Stimulated activated CD4-positive, alpha-beta T cell treated with anti-CD3 and anti-CD28 coated beads, Interleukin-1b, Interleukin-23, amount 100 ng/mL, for 24 hours (primary cell): Measurements from ENCODE around the gene CLEC20A.
A peak's percentile ranks its signal among the peaks of the same experiment; 100 is the strongest.
"Not testable (repeated sequence)": the region's sequence is repeated elsewhere in the genome, so short reads cannot be mapped to it uniquely, and the experiment has no call there.

Source experiments
- DNase-seq, 4 experiments: peaks; one replicate each; pipeline ENCODE4 v3.0.0-alpha.2; 2020; ENCODE audit warnings: low read depth in 4 of 4, low spot score in 1 of 4

CLEC20A gene

DNA sequence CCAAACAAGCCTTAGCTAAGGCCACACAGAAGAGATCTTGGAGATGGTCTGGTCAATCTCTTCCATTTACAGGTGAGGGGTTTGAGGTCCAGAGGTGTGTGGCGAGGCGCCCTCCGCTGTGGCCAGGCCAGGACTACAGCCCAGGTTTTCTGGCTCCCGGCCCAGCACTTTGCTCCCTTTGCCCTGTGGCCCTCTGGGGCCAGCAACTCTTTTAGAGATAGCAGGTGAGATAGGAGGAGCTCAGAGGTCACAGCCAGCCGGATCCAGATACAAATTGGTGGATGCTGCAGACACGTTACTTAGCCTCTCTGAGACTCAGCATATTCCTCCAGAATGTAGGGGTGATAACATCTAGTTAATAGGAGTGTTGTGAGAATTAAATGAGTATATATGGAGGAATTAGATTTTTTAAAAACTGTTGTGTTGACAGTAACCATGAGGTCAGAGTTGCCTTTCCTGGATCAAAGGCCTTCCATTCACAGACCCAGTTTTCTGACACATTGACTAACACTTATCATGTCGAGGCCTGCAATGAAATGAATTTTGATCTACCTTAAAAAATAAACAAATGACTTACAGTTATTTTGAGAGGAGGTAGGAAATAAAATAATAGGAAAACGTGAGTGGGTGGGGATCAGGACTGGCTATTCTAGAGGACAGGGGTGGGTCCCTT, 32.7 kb upstream of the CLEC20A start:
- DNase-seq: no peak

GRCh38 chr1:178528953-178529335, 32.2 kb upstream of the CLEC20A start:
- no peak for DNase-seq

DNA sequence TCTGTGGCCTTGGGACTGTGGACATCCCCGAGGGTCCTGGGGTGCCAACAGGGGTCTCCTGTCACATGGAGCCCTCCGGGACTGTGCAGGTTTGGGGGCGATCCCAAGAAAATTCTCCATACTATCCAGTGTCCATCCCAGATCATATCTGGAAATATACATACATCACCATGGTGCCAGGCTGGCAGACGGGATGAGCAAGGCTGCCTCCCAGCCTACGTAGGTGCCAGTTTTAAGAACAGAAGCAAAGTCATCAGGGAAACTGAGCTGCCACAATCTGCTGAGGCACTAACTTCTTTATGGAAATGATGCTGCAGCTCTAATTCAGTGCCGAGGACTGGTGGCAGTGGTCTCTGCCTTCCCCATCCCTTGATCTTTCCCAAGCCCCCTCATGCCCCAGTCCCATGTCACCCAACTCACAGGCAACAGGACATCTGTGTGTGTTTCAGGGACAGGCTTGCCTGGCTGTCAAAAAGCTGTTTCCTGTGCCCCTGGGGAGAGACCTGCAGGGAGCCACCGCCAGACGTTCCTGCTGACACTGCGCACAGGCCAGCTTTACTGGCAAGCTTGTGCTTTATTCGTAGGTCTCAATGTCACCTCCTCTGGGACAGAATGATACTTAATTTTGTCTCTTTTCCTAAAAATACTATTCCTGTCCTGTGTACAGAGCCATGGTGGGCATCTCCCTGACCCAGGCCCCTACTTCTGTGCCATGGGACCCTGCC, 31.6 kb upstream of the CLEC20A start:
- DNase-seq: no peak

DNA sequence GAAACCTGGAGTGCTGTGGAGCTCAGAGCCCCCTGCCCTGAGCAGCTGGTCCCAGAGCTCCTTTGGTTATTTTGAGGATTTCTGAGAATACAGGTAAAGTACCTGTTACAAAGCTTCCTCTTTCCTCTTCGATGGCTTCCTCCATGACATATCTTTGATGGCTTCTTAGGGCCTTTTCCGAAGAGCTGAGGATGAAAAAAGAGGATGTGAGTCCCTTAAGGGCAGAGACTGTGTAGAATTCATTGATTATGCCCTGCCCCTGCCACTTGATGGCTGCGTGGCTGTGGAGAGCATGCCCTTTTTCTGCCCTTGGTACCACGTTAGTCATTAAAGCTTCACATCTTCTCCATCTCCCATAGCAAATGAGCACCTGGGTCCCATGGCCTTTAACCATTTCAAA, 30.4 kb upstream of the CLEC20A start:
- DNase-seq: no peak

DNA sequence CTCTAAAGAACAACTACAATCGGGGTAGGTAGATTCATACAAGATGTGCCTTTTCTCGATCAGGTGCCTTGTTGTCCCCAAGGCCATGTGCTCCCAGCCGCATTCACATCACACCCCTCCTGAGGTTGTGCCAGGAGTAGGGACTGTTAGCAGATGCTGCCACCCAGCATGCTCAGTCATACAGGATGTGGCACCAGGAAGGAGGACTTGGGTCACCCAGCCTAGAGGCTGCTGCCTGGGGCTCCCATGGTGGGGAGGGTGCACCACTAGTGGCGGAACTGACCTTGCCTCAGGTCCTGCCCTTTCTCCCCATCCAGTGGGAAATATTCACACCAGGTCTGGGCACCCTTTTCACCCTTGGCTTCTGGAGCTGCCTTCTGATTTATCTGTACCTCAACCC, 24.5 kb upstream of the CLEC20A start:
- DNase-seq: no peak

DNA sequence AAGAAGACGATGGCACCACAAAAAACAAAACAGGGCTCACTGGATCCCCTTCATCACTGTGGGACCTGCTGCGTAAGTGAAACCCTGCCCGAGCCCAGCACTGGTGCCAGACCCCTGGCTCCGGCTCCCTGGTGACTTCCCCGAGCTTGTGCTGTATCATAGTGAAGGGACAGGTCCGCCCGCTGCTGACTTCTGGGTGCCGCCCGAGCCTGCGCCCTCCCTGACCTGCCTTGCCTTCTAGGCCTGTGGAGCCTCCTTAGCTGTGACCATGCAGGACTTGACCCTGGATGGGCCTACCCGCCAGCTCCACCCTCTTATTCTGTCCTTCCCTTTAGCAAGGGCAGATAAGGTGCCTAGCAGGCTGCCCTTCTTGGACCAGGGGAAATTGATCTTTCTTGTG, 24.0 kb upstream of the CLEC20A start:
- no peak for DNase-seq

DNA sequence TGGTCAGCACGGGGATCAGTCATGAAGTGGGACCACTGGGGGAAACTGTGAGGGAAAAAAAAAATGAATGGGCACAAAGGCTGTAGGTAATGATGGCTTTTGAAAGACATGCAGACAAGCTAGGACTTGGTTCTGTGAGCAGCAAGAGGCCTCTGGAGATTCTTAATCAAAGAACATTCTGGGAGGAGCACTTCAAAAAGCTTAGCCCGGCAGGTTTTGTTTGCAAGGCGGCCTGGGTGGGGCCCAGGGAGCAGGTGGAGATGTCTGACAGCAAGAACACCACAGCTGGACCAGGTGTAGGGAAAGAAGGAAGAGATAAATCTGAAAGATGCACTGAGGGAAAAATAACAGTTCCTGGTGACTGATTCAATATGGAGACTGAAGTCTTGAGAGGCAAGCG, 22.1 kb upstream of the CLEC20A start:
- no peak for DNase-seq

DNA sequence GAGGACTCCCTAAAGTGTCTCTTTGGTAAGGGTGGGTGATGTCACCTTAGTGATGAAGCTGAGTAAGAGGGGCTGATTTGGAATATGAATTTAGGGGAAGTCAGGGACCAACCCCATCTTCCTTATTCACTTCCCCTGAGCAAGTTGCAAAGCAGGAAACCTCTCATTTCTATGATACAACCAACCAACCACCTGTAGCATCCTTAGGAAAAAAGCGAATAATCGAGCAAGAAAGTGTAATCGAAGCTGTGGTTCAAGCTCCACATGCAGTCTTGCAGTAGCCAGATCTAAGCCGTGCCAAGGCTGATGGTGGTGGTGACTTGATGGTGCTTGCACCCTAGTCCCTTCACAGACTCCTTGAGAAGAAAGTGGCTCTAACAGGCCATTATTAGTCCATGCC, 19.3 kb upstream of the CLEC20A start:
- DNase-seq: no peak

- DNase-seq: no peak
These were observed 16.7 kb upstream of the CLEC20A start for GRCh38 chr1:178513278-178513983.

DNA sequence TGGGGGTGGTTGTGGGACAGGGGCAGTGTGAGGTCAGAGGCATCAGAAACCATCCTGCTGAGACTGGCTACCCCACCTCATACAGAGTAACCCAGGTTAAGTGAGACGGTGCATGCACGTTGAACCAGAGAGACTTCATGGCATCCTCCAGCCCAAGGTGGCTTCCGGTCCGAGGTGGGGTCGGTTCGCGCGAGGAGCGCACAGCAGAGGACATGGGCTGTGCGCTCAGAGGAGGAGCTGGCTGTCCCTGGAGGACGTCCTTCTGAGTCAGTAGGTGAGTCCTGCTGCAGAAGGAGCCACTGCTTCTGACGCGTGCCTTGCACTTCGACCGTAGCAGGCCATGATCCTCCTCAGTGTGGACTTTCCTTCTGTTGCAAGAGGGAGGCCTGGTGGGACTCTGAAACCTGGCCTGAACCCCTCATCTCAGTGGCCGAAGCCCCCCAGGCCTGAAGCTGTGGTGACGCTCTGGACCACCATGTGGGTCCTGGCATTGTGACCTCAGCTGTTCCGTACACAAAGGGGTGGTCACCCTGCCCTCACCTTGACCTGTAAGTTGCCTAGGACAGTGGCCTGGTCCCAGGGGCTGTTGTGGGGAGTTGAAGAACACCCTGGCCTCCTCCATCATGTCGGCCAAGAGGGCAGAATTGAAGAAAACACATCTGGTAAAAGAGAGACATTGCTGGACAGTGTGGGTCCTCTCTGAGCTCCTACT, 16.0 kb upstream of the CLEC20A start, which contains the start of gene TEX35:
Gene TEX35 (plus strand): TSS at position 544 of the 712 bp plus-strand sequence. CDS start 80 bp downstream, at position 624.
- no peak for DNase-seq

DNA sequence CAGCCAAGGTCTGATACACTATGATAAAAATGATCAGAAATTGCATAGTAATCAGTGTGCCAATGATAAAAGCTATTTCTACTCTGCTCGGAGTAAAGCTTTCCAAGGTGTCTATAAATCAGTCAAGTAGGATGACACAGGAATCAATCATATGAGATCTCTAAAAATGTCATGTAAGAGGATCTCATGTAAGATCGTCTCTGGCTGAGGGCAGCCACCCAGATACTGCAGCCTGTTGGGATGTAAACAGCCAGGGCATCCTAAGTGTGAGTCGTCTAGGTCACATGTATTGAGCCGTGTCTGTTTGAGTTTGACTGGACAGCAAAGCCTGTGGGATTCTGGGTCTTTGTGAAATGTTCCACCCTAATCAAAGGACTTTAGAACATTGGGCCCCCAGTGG, 13.4 kb upstream of the CLEC20A start:
- no peak for DNase-seq

DNA sequence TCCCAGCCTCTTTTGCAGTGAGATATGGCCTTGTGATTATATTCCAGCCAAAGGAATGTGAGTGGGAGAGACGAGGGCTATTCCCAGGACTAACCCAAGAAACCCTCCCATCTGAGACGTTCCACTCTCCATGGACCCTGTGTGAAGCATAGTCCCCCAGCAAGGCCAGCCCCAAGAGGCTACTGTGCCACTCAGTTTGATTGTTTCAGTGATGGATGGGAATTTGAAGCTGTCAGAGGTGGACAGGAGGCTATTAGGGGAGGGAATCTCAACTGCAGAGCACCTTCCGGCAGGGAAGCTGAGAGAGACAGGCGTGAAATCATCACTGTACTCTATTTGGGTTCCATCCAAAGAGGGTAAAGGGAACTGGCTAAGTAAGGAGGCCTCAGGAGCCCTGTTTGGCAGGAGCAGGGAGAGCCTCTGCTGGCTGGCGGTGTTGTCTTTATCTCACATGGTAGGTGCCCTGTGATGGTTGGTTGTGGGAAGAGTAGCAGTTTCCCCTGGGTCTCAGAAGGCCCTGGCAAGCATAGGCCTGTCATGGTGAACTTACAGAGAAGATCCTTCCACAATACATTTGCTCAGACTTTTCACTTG, 12.7 kb upstream of the CLEC20A start:
- no peak for DNase-seq

DNA sequence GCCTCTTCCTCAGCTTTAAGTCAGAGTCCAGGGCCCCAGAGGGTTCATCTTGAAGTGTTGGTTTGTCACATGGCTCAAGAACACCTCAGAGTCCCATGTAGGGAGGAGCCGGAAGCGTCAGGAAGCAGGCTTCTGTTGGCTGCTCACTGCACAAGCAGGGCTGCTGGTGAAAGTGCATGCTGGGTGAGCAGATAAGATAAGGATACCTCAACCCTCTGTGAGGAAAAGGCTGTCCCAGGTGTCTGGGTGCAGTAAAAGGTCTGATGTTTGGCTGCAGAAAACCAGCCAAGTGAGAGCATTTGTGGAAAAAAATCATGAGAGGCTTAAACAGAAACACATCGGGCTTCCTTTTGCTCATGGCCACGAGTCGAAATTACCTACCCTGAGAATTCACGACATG, 9.9 kb upstream of the CLEC20A start:
- no peak for DNase-seq

DNA sequence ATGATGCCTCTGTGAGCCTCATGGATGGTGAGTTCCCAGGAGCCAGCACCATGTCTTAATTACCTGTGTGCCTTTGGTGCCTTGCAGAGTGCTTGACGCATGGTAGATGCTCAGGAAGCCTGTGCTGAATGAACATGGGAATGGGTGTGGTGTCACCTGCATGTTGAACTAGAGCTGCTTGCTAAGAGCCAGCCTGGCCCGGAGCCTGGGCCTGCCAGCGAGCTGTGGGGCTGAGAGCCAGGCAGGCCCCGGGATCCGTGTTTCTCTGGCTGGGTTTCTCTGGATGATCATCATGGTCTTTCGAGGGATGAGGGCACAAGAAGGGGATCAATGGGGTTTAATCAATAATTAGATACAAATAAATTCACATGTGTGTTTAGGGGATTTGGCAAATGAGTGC, 9.4 kb upstream of the CLEC20A start:
- DNase-seq: no peak

DNA sequence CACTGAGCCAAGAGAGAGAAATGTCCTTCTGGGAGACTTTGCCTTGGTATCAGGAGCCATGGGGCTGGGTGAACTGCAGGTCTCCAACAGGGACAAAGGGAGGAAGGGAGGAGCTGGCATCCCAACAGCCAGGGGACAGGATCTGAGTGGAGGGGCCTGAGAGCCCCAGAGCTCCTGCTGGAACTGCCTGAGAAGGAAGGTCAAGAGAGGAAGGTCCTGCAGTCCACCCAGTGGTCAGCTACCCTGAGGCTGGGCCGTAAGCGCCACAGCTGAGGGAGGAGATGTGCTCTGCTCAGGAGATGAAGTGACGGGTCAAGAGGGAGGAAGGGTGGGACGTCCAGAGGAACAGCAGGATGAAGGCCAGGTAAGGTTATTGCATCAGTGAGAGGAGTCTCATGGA, 7.5 kb upstream of the CLEC20A start:
- DNase-seq: no peak

- no peak for DNase-seq
These were observed 7.1 kb upstream of the CLEC20A start for GRCh38 chr1:178503849-178504248.

- DNase-seq: not testable (repeated sequence)
These were observed 6.6 kb upstream of the CLEC20A start for GRCh38 chr1:178503316-178503715.

GRCh38 chr1:178502856-178503255, 6.1 kb upstream of the CLEC20A start:
- no peak for DNase-seq

- DNase-seq: no peak
These were observed 5.6 kb upstream of the CLEC20A start for GRCh38 chr1:178502330-178502714.

DNA sequence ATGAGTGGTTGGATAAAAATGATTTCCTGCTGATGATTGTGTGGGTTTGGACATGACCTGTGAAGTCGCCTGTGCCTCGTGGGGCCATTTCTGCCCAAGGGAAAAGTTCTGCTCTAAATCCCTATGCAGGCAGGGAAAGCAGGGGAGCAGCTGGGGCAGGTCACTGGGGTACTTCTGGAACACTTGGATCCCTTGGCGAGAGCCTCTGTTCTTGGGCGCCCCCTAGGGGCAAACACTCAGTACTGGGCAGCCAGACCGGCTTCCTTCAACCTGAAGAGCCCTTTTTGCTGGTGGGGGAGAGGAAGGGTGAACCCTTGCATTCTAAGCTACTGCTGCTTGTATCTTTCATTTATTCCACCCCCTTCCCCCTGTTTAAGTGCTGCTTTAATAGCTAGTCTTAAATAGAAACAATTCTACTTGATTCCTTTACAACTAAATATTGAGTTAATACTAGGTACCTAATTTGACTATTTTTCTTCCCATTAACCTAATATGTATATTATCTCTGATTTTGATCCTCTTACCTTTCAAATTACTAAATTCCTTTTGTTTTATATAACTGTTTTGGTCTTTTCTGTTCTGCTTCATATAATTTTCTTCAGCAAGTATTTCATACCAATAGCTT, 5.1 kb upstream of the CLEC20A start:
- peak in 3 of 4 experiments; percentile 15 to 47 (median 22) for DNase-seq
